ENCODE data around the gene GLCE. TPM values are rescaled to one million over a fixed set of nuclear protein-coding genes. Genes with fewer than 3 reads are reported as not detected.
"Not testable (repeated sequence)": the region's sequence is repeated elsewhere in the genome, so short reads cannot be mapped to it uniquely, and the experiment has no call there.

Gene GLCE
- polyA plus RNA-seq, 12 donors, result 30.7 to 50.8 (median 37.0) TPM; not detected in 1

GRCh38 chr15:69132977-69133861 is 27.2 kb upstream of the GLCE start:
- DNase-seq, result no peak

- no peak for DNase-seq
Measured at GRCh38 chr15:69133862-69134519, 26.4 kb upstream of the GLCE start.

DNA sequence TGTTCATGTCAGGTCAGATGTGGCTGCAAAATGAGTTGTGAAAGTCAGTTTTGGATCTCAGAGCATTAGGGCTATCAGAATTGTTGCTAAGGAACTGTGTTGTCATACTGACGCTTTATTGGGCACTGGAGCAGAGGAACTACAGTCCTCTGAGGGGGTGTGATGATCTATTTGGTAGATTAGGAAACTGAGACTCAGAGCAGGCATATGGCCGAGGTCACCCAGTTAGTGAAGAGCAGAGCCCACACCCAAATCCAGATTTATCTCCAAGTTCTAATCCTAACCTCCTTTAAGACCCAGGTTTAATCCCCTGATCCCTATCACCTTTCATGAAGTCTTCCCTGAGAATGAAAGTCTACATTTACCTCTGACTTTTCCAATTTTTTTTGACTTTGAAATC is 25.6 kb upstream of the GLCE start:
- no peak for DNase-seq

DNA sequence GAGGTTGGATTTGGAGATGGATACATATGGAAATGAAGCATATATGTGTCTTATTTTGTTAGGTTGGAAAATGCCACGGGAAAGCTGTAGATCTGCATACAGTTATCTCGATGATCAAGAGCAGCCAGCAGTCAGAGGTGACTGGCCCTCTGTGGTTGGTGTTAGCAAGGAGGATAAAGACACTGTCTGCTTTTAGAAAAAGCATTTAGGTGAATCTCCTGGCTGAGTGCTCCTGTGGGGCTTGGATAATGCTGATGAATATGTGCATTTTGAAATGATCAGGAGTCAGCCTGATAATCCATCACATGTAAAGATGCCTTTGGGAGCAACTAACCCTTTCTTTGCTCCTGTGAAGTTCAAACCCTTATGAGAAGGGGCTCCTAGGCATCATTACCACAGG is 24.9 kb upstream of the GLCE start:
- DNase-seq, result no peak

DNA sequence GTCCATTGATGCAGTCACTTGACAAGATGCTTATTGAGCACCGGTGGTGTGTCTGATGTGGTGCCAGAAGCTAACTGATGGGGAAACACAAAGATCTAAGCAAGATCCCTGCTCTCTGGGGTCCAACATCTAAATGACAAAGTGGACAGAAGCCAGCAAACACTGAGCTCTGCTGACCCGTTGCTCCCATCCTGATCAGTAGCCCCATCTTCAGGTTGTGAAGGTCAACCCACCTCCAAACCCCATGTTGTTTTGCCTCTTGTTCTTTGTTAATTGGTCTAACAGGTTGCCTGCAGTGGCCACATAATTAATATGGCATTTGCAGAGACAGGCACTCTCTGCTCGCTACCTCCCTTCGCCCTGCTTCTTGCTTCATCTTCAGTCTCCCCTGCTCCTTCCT is 21.5 kb upstream of the GLCE start:
- DNase-seq, result no peak

DNA sequence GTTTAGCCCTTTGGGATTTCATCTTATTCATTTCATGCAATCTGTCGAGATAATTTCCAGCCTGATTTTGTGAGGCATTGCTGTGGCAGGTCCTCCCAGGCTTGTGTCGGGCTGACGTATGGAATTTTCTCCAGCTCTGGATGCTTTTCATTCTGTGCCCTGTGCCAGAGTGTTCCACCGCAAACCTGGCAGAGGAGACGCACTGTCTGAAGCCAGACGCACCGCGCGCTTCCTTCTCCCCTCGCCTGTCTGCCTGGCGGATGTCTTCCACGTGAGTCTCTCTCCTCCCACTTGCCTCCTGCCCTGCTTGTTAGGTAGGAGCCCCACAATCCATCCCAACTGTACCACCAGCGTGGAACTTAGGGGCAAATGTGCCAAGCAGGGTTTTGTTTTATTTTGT is 20.1 kb upstream of the GLCE start:
- no peak for DNase-seq

GRCh38 chr15:69141286-69141701 is 19.1 kb upstream of the GLCE start:
- DNase-seq, result no peak

DNA sequence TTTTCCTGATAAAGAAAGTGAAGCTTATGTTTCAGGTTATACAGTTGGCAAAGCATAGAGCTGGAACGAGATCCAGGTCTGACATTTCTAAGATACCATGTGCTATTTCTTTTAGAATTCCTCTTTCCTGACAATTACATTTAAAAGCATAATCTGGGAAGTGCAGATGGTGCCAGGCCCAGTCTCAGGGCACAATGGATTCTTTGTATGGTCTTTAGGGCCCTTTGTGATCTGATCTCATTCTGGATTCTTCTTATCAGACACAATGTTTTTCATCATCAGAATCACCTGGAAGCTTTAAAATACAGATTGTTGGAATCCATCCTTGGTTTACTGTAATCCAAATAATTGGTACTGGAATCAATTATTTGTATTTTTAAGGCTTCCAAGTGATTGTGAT is 18.6 kb upstream of the GLCE start:
- no peak for DNase-seq

- DNase-seq, result no peak
Measured at GRCh38 chr15:69143756-69144436, 16.5 kb upstream of the GLCE start.

DNA sequence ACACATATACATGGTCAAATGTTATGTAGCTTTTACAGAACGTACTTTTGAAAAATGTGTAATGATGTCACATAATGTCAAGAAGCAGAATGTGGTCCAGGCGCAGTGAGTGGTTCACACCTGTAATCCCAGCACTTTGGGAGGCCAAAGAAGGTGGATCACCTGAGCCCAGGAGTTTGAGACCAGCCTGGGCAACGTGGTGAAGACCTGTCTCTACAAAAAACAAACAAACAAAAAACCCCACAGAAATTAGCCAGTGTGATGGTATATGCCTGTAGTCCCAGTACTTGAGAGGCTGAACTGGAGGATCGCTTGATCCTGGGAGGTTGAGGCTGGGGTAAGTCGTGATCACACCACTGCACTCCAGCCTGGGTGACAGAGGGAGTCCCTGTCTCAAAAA is 15.9 kb upstream of the GLCE start:
- no peak for DNase-seq

DNA sequence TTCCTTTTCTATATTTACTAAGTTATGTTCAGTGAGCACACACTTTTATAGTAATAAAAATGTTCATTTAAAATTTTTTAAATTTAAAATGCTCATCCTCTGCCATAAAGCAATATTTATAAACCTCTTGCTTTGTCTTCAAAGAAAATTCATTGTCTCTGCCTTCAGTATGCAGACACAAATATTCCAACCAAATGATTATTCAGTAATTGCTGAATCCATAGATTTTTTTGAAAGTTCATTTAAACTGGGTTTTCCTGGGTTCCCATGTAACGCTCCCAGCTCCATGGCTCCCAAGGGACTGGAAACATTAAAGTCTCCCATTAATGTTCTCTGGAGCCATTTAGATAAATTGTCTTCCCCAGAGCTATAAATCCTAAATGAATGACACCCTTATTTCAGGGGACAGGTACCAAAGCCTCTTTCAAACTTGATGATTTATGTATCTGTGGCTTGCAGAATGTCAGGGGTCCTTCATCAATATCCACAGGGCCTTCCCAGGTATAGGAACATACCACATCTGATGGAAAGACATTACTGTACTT is 15.2 kb upstream of the GLCE start:
- DNase-seq, result no peak

DNA sequence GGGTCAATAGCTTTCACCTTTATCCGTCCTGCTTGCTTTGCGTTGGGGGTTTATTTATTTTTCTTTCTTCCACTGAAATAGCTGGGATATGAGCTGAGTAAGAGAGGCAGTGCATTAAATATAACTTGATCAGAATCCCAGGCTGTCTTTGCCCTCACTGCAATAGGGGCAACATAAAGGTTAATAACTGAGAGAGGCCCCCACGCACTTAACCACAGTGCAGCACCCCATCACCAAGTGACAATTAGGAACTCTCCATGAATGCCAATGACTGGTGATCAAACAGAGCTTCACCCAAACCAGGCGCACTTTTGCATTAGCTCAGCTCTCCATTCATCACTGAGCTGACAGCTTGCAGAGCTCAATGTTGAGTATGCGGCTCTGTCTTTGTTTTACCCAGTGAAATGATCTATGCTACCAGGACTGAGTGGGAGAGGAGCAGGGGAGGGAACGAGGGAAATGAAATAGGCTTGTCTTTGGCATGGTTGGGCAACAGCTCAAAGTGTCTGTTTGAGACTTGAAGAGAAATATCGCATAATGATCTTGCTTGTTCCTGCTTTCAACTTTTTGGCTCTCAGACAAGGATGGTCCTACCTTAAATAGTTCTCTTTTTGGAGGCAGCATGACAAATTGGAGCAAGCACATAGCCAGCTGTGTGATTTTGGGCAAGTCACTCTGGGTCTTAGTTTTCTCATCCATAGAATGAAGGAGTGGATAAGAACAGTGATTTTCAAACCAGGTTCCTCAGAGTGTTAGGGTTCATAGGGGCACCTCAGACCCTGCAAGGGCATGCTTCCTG is 14.5 kb upstream of the GLCE start:
- DNase-seq, result no peak

GRCh38 chr15:69146724-69147435 is 13.6 kb upstream of the GLCE start:
- DNase-seq, result no peak

GRCh38 chr15:69148465-69148864 is 12.0 kb upstream of the GLCE start:
- no peak for DNase-seq

DNA sequence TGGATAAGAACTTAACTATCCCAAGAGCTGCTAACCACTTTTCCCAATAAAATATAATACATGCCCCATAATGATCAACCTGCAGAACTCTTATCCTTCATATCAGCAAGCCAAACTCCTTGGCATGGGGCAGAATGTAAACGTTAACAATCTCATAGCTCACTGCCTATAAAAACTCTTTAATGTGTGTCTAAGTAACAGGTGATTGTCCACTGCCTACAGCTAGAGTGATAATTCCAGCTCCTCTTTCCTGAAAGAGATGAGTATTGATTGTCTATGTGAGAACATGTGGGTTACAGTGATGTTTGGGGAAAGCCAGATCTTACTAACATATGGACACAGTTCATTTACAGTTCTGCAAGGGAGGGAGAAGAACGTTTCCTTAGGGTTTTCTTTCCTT is 11.3 kb upstream of the GLCE start:
- DNase-seq, result no peak

DNA sequence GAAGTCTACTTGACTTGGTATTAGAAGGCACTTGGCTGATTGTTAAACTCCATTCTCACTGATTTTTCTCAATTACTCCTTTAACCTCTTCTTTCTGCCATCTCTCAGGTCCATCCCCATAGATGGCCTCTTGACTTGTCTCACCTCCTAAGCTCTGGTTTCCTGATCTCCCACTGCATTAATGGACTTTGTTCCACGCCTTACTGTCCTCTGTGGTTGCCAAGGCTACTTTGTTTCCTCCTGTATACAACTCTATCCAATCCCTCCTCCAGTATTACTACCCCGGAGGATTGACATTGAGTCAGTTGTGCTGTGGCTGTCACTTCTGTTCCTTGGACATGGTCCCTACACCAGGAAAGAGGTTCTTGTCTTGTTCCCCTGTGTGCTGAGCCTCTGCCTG is 10.6 kb upstream of the GLCE start:
- no peak for DNase-seq

DNA sequence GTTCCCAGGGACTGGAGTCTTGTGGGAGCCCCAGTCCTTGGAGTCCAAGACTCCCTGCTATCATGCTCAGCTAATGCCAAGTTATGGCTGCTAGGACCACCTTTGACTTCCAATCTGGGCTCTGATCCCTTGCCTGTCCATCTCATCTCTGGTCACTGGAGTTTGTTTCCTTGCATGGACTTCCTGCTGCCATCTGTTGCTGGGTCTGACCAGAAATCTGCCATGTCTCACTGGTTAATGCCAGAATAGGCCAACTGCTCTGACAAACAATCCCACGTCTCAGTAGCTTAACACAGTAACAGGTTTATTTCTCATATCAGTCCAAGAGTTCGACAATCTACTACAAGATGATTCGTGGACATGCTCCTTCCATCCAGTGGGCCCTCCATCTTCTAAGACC is 10.1 kb upstream of the GLCE start:
- no peak for DNase-seq

GRCh38 chr15:69150841-69151240 is 9.6 kb upstream of the GLCE start:
- DNase-seq, result no peak

DNA sequence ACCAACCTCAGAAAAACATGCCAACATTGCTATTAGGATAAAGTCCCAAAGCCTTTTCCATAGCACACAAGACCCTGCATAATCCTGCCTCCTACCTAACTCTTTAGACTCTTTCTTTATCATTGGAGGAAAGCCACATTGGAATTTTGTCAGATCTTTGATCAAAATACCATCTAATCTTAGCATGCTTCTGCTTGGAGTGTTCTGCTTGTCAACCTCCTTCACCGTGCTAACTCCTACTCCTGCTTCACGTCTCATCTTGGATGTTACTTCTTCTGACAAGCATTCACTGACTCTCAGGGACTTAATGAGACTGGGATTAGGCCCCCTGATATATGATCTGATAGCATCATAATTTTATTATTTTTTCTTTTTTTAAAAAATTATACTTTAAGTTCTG is 7.4 kb upstream of the GLCE start:
- DNase-seq, result no peak

DNA sequence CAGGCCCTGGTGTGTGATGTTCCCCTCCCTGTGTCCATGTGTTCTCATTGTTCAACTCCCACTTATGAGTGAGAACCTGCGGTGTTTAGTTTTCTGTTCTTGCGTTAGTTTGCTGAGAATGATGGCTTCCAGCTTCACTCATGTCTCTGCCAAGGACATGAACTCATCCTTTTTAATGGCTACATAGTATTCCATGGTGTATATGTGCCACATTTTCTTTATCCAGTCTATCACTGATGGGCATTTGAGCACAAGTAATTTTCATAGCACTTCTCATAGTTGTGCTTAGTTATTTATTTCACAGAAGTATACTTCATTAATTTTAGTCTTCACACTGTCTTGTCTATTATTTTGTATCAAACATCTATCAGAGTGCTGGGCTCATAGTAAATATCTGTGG is 6.8 kb upstream of the GLCE start:
- DNase-seq, result not testable (repeated sequence)

GRCh38 chr15:69154078-69154477 is 6.4 kb upstream of the GLCE start:
- DNase-seq, result no peak

Measured in muscle of arm (tissue), 12 donors.